HG03066 (cell line): ENCODE measurements around the gene SLCO6A1.
"Not testable (repeated sequence)": the region's sequence is repeated elsewhere in the genome, so short reads cannot be mapped to it uniquely, and the experiment has no call there.

ENCODE experiments used
- ATAC-seq: cut with Tn5 transposase; IDR thresholded peaks from one replicate; pipeline ENCODE4 v1.9.1; 2021; ENCODE audit warnings: low read depth; ENCODE audit not compliant: unreplicated experiment

SLCO6A1 gene

DNA sequence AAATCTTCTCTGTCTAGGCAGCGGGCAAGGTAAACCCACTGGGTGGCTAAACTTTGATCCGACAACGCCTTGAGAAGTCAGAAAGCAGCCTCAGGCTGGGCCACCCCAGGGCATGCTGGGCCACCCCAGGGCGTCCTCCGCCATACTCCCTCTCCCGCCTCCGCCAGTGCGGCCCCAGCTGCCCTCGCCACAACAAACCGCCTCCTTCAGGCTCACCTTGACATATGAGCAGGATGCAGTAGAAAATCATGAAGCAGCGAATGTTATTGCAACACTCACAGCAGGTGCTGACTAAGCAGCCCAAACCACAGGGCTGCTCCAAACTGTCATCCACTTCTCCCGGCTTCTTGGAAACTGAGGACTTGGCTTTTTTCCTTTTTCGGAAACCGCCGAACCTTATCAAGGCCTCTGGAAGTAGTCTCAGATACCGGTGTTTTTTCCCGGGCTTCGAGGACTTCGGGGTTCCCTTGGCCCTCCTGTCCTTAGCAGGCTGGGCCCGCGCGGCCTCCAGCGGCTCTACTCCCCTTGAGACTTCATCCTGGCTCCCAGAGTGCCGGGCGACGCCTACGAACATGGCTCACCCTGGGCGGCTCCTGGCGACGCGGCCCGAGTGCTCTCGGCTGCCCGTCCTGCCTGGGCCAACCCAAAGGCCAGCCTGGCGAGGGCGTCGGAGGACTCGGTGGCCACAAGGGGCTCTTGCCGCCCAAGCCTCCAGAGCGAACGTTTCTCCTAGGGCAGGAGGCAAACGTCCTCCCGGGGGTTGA is at the start of gene SLCO6A1:
Gene SLCO6A1, minus strand, starts transcription at position 731 of the 764 bp plus-strand sequence. Its CDS starts 157 bp downstream, at position 574.
- no peak for ATAC-seq

DNA sequence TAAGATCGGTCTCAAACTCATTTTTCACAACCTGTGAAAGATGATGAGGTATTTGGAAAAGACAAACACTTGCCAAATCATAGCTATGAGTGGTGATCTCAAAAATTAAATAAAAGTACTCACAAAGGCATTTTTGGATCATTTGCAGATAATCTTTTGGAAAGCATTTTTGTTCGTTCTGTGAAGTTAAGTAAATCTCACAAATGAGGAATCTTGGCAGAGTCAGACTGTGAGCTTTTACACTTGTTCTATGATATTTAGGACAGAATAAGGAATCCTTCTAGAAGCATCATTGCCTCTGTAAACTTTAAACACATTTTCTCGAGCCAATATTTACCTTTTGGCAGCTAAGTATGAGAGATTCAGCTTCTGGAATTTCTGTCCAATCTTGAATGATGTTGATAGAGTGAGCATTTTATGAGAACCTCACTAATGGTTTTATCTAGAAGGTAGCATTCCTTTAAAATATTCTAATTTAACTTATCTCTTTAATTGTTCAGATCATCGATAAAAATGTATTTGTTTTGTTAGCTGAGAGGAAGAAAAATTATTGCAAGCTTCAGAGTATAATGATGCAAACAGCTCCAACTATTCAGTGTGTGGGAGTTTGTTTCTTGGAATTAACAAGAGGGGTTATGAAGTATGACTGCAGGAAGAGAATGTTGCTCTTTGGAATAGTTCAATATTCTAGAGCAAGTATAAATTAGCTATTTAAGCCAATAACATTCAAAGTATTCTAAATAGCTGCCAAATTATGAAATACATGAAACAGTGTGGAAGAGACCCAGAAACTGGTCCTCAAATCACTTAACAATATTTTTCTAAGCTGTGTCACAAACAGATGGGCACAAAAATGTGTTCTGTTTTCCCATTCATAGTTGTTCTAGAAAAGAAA is 48.6 kb upstream of the SLCO6A1 start:
- ATAC-seq, result no peak

- no peak for ATAC-seq
Observed at GRCh38 chr5:102545175-102545574, 46.4 kb upstream of the SLCO6A1 start.

- no peak for ATAC-seq
Observed at GRCh38 chr5:102542057-102542456, 43.3 kb upstream of the SLCO6A1 start.

GRCh38 chr5:102539996-102540728 is 41.4 kb upstream of the SLCO6A1 start:
- no peak for ATAC-seq

- no peak for ATAC-seq
Observed at GRCh38 chr5:102539562-102539961, 40.8 kb upstream of the SLCO6A1 start.

- no peak for ATAC-seq
Observed at GRCh38 chr5:102537011-102537410, 38.2 kb upstream of the SLCO6A1 start.

- ATAC-seq, result no peak
Observed at GRCh38 chr5:102536323-102536928, 37.6 kb upstream of the SLCO6A1 start.

- ATAC-seq, result no peak
Observed at GRCh38 chr5:102532123-102532522, 33.3 kb upstream of the SLCO6A1 start.

GRCh38 chr5:102531506-102531905 is 32.7 kb upstream of the SLCO6A1 start:
- peak; percentile 77 for ATAC-seq

DNA sequence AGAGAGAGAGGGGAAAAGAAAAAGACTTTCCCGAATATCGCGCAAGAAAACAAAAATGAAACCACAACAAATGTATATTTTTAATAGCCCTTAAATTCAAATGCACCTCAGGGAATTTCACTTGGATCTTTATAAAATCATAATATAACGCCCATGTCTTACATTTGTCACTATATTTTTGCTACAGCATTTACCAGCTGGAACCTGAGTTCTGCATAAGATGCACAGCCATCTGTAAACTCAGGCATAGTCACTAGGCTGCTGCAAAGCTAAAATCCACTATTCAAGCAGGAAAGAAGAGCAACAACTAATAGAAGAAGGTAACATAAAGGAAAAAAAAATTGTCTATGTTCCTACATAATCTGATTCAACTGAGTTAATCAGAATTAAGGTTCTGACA is 30.6 kb upstream of the SLCO6A1 start:
- no peak for ATAC-seq

- ATAC-seq, result no peak
Observed at GRCh38 chr5:102529031-102529430, 30.2 kb upstream of the SLCO6A1 start.

DNA sequence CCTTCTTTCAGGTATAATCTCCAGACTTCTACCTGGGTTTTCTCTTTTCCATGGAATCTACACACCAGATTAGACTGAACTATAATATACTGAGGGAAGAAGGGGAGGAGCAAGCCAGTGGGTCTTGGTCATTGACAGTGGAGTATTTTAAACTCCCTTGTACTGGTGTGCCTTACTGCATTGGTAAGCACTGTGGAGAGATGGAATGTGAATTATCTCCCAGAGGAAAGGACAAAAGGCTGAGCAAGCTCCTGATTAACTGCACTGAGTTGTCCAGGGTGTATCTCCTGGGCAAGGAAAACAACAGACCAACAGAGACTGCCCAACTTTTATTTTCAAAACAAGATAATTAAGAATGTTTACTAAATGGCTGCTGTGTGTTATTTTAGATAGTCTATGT is 29.8 kb upstream of the SLCO6A1 start:
- ATAC-seq, result no peak

DNA sequence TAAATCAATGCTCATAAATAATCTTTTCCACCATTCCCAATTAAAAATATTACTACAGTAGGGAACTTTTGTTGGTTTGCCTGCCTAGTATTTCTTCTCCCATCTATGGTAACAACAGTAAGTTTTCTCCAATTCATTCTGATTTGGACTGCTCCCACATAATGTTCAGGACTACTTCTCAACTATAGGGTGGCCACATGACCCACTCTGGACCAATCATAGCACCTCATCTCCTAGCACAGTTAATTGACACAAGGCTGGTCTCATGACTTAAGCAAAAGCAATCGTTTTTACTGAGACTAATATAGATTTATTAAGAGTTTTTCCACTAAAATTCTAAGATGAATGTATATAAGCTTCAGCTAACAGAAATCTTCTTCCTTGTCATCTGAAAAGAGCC is 28.7 kb upstream of the SLCO6A1 start:
- ATAC-seq, result no peak

DNA sequence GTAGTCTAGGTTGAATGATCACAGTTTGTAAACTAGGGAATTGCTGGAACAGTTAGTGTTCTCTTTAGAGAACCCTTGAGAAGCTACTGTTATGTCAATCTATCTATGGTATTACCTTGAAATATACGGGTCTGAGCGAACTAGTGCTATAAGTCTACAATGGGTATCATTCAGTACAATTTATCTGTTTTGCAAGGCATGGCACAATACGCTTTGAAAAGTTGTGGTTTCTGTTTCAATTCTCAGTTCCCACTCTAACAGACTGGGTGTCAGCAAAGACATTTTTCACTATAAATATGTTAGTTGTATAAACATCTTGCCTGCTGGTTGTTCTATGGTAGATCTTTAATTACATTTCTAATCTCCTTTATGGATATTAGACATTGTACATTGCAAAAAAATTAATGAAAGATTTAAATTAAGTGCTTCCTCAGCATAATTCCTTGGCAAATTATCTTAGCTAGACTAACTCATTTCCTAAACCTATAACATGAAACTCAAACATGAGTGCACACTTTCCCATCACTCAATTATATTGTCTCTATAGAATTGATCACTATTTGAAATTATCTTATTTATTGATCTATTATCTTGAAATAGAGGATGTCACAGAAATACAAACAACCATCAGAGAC is 24.9 kb upstream of the SLCO6A1 start:
- ATAC-seq, result peak; percentile 98

GRCh38 chr5:102511666-102512065 is 12.9 kb upstream of the SLCO6A1 start:
- no peak for ATAC-seq

DNA sequence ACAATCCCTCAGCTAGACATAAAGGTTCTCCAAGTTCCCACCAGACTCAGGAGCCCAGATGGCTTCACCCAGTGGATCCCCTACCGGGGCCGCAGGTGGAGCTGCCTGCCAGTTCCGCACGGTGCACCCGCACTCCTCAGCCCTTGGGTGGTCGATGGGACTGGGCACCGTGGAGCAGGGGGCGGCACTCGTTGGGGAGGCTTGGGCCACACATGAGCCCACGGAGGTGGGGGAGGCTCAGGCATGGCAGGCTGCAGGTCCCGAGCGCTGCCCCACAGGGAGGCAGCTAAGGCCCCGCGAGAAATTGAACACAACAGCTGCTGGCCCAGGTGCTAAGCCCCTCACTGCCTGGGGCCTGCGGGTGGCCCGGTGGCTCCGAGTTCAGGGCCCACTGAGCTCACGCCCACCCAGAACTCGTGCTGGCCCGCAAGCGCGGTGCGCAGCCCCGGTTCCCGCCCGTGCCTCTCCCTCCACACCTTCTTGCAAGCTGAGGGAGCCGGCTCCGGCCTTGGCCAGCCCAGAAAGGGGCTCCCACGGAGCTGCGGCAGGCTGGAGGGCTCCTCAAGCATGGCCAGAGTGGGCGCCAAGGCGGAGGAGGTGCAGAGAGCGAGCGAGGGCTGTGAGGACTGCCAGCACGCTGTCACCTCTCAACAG is 7.4 kb downstream of the SLCO6A1 start:
- ATAC-seq, result not testable (repeated sequence)

- ATAC-seq, result no peak
Observed at GRCh38 chr5:102483736-102484135, 15.1 kb downstream of the SLCO6A1 start.

GRCh38 chr5:102481054-102481715 is 17.6 kb downstream of the SLCO6A1 start:
- ATAC-seq, result no peak
